ENCODE data around the gene CHST11.

The CHST11 gene

GRCh38 chr12:104748790-104749189, 292.0 kb downstream of the CHST11 start:
- DNase-seq: no peak

DNA sequence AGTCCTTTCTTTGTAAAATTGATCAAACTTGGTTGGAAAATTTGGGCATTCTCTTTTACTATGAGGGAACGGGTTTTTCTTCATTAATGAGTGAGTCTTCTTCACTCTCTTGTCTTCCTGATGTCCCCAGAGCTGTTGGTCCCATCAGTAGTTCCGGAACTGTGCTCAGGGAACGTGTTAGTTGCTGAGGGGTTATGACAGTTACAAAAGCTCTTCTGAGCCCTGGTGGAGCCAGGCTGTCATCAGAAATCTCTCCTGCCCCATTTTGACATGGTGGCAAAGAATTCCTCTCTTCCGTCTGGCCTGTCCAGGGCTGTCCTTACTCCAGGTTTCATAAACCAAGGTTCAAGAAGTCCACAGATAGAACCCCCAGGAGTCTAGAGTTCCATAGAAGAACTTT, 292.8 kb downstream of the CHST11 start:
- no peak for DNase-seq

DNA sequence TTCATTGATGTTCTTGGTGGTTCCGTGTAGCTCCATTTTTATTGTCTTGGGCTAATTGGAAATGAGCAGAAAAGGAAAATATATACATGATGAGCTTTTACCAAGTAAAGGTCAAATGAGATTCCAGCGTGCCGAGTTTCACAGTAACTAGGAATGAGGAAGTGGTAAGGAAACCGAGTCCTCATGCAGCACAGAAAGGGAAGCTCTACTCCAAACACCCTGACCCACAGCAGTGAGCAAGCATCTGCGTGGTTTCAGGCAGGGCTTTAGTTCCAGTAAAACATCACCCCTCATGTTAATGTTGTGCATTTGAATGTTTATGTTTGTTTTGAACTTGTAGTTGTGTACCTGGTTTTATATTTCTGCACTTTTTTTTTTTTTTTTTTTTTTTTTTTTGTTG, 293.3 kb downstream of the CHST11 start:
- no peak for DNase-seq

- DNase-seq: no peak
These were observed 294.4 kb downstream of the CHST11 start for GRCh38 chr12:104751120-104751519.

GRCh38 chr12:104751594-104751993, 294.8 kb downstream of the CHST11 start:
- no peak for DNase-seq

- DNase-seq: no peak
These were observed 295.3 kb downstream of the CHST11 start for GRCh38 chr12:104752016-104752415.

DNA sequence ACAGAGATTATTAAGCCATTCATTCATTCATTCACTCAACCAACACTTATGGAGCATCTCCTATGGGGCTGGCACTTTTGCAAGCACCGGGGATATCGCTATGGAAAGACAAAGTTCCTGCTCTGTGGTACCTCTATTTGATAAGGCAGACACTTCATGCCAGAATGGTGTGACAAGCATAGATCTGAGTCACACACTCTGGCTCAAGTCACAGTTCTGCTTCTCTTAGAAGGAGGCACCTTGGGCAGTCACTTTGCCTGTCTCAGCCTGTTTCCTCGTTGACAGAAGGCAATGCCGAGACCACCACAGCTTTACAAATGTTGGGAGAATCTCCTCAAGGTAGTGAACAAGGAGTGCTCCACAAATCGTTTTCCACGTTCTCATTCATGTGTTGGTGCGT, 296.1 kb downstream of the CHST11 start:
- DNase-seq: no peak

GRCh38 chr12:104756901-104757300, 300.2 kb downstream of the CHST11 start:
- DNase-seq: no peak

DNA sequence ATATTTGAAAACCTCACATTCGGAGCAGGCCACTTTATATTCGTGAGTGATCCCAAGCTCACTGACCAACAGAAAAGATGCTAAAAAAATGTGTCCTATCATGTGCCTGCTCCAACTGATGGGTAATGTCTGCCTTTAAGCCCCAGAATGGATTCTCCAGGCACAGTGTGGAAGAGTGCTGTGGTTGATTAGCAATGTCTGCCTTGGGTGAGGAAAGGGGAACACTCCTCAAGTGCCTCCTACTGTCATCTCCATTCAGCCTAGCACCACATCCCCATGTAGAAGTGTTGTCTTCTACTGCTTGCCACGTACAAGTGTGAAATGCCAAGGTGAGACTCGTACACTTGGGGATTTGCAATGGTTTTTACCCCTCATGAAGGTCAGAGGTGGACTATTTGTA, 302.0 kb downstream of the CHST11 start:
- no peak for DNase-seq

- DNase-seq: no peak
These were observed 304.3 kb downstream of the CHST11 start for GRCh38 chr12:104761091-104761490.

GRCh38 chr12:104761611-104762010, 304.9 kb downstream of the CHST11 start:
- DNase-seq: no peak

GRCh38 chr12:104763168-104763805, 306.5 kb downstream of the CHST11 start:
- no peak for DNase-seq

- DNase-seq: no peak
These were observed 307.7 kb downstream of the CHST11 start for GRCh38 chr12:104764225-104765091.

DNA sequence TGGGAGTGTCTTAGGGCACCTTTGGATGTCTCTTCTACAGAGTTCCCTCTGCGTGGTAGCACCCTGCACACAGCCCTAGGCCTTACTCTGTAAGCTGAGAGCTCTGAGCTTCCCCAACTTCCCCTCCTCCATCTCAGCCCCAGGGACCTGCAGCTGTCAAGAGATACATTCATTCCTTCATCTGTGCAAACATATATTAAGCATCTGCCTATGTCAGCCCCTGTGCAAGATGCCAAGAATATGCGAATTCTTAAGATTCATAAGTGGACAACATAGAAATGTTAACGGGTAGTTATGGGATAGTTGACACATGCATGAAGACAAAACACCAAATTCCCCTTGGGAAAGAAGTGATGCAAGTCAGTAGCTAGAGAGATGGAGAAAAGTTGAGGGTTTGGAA, 310.5 kb downstream of the CHST11 start:
- no peak for DNase-seq

- no peak for DNase-seq
These were observed 311.3 kb downstream of the CHST11 start for GRCh38 chr12:104768033-104768432.

- DNase-seq: no peak
These were observed 312.4 kb downstream of the CHST11 start for GRCh38 chr12:104769144-104769561.

GRCh38 chr12:104772336-104772735, 315.6 kb downstream of the CHST11 start:
- no peak for DNase-seq

DNA sequence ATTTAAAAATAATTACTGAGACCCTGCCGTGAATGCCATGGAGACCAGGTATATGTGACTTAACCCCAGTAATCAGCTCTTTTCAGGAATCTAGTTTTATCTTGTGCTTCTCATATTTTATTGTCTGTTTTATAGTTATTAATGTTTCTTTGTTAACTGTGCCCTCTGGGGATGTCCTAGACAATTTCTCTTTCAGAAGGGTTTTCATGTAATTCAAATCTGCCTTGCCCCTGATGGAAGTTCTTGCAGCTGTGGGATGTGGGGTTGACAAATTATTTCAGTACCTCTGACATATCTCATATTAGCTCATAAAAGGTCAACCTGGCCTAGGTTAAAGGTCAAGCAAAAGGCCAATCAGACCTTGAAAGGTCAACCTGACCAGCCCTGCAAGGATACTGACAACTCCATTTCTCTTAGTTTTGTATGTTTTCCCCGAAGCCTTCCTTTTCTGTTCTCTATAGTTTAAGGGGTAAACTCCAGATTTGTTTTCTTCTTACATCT, 319.0 kb downstream of the CHST11 start:
- no peak for DNase-seq

GRCh38 chr12:104779134-104779533, 322.4 kb downstream of the CHST11 start:
- no peak for DNase-seq

DNA sequence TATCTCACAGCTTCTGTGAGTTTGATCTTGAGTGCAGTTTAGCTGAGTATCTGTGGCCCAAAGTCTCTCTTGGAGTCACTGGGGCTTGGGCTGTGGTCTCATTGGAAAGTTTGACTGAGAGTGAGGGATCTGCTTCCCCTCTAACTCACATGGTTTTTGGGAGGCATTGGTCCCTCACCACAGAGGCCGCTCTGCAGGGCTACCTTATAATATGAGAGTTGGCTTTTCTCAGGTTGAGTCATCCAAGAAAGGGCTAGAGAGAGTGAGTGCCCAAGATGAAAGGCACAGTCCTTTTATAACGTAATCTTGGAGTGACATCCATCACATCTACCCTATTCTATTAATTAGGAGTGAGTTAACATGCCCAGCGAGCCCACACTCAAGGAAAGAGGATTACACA, 325.5 kb downstream of the CHST11 start:
- DNase-seq: no peak

DNA sequence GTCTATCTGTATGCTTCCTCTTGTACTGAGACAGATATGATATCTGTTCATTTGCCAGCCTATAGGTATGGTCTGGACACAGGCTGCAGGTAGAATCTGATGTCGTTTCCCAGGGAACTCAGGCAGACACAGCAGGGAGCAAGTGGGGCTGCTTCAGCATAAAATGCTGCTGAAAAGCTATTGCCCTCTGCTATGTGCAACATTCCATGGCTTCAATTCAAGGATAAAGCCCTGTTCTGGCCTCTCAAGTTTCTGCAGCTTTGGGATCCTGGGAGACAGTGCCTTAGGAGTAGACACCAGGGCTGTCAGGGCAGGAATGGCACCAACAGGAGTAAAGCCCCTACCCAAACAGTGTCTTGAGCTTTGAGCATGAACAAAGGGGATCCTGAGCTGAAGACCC, 327.8 kb downstream of the CHST11 start:
- no peak for DNase-seq

- no peak for DNase-seq
These were observed 329.1 kb downstream of the CHST11 start for GRCh38 chr12:104785886-104786285.

- DNase-seq: no peak
These were observed 329.6 kb downstream of the CHST11 start for GRCh38 chr12:104786352-104786751.

DNA sequence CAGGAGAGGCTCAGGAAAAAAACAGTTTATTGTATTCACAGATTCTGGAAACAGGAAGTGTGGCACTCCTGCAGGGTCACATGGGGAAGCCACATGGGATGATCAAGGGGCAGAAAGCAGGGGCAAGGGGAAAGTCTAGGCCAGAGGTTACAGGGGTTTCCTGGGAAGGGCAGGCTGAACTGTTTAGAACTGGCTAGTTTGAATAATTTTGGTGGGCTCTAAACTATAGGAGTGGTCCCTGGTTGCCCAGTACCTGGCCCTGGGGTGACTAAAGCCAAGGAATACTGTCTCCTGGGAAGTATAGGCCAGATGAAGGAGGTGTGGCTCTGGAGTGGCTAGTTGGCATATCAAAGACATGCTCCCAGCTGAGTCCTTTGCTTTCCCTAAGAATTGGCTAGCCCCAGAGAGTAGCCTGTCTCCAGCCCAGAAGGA, 332.1 kb downstream of the CHST11 start:
- DNase-seq: no peak

All from activated CD4-positive, CD25-positive, alpha-beta regulatory T cell treated with anti-CD3 and anti-CD28 coated beads, Interleukin-2, amount 50 U/mL, for 72 hours (primary cell).